HG02610 (cell line): ENCODE results near the gene ORC1.

Experiments
- ATAC-seq: cut with Tn5 transposase; IDR thresholded peaks from one replicate; pipeline ENCODE4 v1.9.1; 2021; ENCODE audit warnings: mild to moderate bottlenecking, moderate library complexity; ENCODE audit not compliant: unreplicated experiment

Gene ORC1

GRCh38 chr1:52346653-52347052 lies 57.6 kb downstream of the ORC1 start:
- ATAC-seq: no peak

DNA sequence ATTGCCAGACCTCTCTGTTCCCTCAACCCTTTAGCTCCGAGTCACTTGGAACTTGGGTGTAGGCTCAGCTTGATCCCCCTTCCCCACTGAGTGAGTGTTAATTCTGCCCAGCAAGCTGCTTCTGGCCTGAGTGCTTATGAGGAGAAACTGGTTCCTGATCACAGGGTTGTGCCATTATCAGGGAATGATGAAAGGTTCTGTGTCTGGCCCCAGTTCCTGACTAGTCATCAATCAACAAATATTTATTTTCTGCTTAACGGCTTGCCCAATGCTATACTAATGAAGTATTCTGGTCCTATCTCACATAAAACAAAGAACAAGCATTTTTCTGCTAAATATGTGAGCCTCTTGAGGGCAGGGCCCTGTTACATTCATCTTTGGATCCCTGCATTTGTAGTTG lies 59.0 kb downstream of the ORC1 start:
- ATAC-seq: no peak

DNA sequence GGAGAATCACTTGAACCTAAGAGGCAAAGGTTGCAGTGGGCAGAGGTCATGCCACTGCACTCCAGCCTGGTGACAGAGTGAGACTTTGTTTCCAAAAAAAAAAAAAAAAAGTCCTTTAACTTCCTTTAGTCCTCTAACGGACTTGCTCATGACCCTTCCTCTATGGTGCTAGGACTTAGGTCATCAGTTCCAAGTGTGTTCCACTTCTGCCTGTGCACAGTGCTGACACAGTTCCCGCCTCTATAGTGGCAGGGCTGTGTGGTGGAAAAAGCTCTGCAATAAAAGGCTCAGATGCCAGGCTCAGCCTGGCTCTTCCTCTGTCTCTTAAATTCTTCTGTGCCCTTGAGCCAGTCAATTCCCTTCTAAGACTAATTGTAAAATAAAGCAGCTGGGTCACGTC lies 60.2 kb downstream of the ORC1 start:
- ATAC-seq: no peak

DNA sequence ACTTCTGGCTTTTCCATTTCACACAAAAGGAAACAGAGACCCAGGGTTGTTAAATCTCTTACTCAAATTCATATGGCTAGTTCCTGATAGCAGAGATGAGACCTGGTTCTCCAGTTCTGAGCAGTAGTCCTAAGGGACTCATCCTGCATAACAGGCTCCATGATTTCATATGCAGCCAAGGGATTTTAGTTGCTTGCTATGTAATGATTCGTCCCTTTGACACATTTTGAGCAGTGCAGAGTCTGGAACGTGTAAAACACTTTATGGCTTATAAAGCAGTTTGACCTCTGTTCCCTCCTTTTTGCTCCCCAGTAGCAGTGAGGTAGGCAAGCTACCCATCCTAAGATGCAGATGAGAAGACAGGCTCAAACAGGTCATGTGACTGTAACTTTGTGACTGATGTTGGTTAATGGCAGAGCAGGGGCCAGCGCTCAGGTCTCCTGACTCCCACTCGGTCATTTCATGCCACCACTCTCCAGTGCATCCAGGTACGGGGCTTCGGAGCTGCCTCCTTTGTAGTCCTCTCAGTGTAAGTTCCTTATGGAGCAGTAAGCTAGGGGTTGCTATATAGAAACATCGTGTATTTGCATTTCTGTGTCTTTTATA lies 62.5 kb downstream of the ORC1 start:
- no peak for ATAC-seq

DNA sequence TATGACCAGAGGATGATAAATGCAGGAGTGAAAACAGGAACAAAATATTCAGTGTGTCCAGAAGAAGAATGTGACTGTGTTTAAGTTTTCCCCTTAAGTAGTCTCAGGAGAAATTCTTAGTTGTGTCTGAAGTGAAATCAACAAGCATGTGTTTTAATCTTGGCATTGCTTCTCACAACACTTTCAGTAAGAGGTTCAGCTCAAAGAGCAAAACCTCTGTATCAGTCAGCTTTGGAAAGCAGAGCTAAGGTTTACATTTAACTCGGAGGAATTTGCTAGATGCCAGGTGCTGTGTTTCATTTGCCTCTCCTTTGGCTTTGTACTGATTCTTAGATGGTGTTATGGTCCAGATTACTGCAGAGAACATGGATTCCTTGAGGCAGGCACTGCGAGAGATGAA lies 66.8 kb downstream of the ORC1 start:
- ATAC-seq: no peak

- no peak for ATAC-seq
Measured at GRCh38 chr1:52334906-52335528, 69.2 kb downstream of the ORC1 start.

DNA sequence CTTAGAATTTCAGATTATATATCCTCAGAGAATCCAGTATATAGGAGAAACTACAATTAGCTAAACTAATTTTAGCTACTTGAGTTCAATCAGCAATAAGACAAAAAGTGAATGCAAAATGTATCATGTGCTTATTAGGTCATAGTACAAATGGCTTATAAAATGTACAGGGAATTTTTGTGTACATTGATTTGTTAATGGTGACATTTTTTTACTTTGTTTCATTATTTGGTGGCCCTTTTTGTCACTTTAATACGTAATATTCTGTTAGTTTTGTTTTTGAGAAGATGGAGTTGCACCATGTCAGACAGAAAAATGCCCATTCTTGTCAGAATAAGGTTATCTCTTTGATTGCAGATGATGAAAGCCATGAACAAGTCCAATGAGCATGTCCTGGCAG lies 71.8 kb downstream of the ORC1 start:
- no peak for ATAC-seq

DNA sequence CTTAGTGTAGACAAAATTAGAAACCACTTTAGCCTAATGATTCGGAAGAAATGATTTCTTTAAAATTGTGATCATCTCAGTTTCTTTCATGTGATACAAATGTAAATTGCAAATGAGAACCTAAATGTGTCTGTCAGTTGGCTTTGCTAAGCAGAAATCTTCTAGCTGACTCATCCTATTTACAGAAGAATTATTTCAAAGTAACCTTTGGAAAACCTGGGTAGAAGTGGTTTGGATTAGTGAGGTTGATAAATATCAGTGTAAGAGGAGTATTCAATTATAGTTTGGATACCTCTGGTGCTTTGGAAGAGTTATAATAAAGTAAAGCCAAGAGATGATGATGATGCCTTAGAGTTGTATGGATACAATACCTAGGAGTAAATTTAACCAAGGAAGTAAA lies 75.6 kb downstream of the ORC1 start:
- no peak for ATAC-seq

DNA sequence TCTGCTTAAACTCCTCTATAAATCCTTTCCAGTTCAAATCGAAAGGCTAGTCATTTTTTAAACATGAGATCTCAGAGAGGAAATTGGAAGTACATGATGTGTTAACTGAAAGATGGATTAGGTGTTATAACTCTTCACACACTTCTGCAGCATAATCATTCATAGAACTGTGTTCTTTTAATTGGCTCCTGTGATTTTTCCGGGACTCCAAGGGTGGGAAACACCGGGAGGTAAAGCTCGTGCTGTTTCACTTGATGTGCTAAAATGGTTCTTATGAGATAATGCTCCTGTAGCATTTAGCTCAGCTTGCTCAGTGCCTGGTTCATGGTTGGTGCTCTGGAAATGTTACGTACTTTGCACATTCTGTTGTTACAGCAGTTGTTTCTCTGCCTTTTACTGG lies 78.4 kb downstream of the ORC1 start:
- ATAC-seq: no peak

- ATAC-seq: no peak
Measured at GRCh38 chr1:52323731-52324130, 80.5 kb downstream of the ORC1 start.
